K562 (cell line): ENCODE data around the gene OR7G3.

ENCODE experiments used
- ATF6 ChIP-seq: sonication (generic); formaldehyde crosslinking; IDR thresholded peaks from 2 replicates; pipeline ENCODE4 v1.4.0; 2020; ENCODE audit warnings: mild to moderate bottlenecking, missing genetic modification reagents
- CTCF ChIP-seq, 3 experiments: IDR thresholded peaks in 2 of 3; conservative IDR thresholded peaks in 1 of 3; 2 replicates each; pipeline ENCODE4 v1.5.1; 2011 to 2012; ENCODE audit warnings: low read length in 3 of 3, mild to moderate bottlenecking in 3 of 3, control low read depth in 2 of 3, improper control_type of control experiment in 1 of 3, inconsistent platforms in 1 of 3, low read depth in 1 of 3, mixed read lengths in 1 of 3, moderate library complexity in 1 of 3; ENCODE audit not compliant: insufficient read depth in 2 of 3
- E2F1 ChIP-seq: sonication (generic); formaldehyde crosslinking; IDR thresholded peaks from 2 replicates; pipeline ENCODE4 v1.8.1; 2023; ENCODE audit warnings: mild to moderate bottlenecking, missing genetic modification reagents, moderate library complexity
- ELF1 ChIP-seq: fragments of 200-800 bp; sonication (Bioruptor generic); IDR thresholded peaks from 2 replicates; pipeline ENCODE4 v1.6.1; 2016; ENCODE audit warnings: missing genetic modification characterization, missing compliant biosample characterization
- FOXA1 ChIP-seq: fragments of 450-650 bp; IDR thresholded peaks from 2 replicates; pipeline ENCODE4 v1.6.1; 2016; ENCODE audit warnings: mild to moderate bottlenecking, borderline replicate concordance
- UBTF ChIP-seq, 2 experiments: IDR thresholded peaks; 2 replicates each; pipeline ENCODE4 v1.6.1; 2012; ENCODE audit warnings: improper control_type of control experiment in 2 of 2, low read depth in 2 of 2, low read length in 2 of 2, borderline replicate concordance in 1 of 2
- USF2 ChIP-seq: sonication (generic); formaldehyde crosslinking; IDR thresholded peaks from 2 replicates; pipeline ENCODE4 v1.5.0; 2020; ENCODE audit warnings: missing genetic modification reagents
- ZBTB49 ChIP-seq: sonication (generic); formaldehyde crosslinking; IDR thresholded peaks from 2 replicates; pipeline ENCODE4 v1.8.0; 2022; ENCODE audit warnings: missing genetic modification reagents, mild to moderate bottlenecking, borderline replicate concordance
- ZNF12 ChIP-seq: sonication (generic); formaldehyde crosslinking; IDR thresholded peaks from 2 replicates; pipeline ENCODE4 v1.4.0; 2020; ENCODE audit warnings: mild to moderate bottlenecking, missing genetic modification reagents
- ZNF445 ChIP-seq: fragments of 250-450 bp; sonication (Bioruptor Pico); IDR thresholded peaks from 2 replicates; pipeline ENCODE4 v1.4.0; 2020; ENCODE audit warnings: low read depth, mild to moderate bottlenecking, moderate library complexity

GRCh38 chr19:9128171-9128570 is 1.4 kb upstream of the OR7G3 start:
- TF ChIP-seq CTCF (IDR thresholded peaks at IDR 0.05 in 2 of 3, conservative IDR thresholded peaks at IDR 0.05 in 1 of 3; ENCODE audit: insufficient read depth in 2 of 3, low read depth in 1 of 3, low read length in 3 of 3) (no peak), ATF6 (CRISPR knock-in tag) (no peak), ELF1 (no peak), USF2 (CRISPR knock-in tag) (no peak), ZNF12 (no peak), E2F1 (CRISPR knock-in tag) (no peak), UBTF (IDR thresholded peaks at IDR 0.05; ENCODE audit: borderline replicate concordance in 1 of 2, low read depth in 2 of 2, low read length in 2 of 2) (no peak), ZBTB49 (CRISPR knock-in tag) (no peak), ZNF445 (CRISPR knock-in tag) (no peak), FOXA1 (no peak)
